ENCODE results near the gene CPHXL2.

CPHXL2 gene

GRCh38 chr16:75676909-75677308 is at the start of gene CPHXL2:
TSS of gene CPHXL2 (minus strand) at chr16:75677009. CDS start at chr16:75676999, 10 bp downstream.
- no peak within 1 kb of the TSS for H3K4me3 ChIP-seq (ENCODE audit: low read depth, low read length)
- TF ChIP-seq, protein P1, sequence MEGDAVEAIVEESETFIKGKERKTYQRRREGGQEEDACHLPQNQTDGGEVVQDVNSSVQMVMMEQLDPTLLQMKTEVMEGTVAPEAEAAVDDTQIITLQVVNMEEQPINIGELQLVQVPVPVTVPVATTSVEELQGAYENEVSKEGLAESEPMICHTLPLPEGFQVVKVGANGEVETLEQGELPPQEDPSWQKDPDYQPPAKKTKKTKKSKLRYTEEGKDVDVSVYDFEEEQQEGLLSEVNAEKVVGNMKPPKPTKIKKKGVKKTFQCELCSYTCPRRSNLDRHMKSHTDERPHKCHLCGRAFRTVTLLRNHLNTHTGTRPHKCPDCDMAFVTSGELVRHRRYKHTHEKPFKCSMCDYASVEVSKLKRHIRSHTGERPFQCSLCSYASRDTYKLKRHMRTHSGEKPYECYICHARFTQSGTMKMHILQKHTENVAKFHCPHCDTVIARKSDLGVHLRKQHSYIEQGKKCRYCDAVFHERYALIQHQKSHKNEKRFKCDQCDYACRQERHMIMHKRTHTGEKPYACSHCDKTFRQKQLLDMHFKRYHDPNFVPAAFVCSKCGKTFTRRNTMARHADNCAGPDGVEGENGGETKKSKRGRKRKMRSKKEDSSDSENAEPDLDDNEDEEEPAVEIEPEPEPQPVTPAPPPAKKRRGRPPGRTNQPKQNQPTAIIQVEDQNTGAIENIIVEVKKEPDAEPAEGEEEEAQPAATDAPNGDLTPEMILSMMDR (IDR thresholded peaks at IDR 0.05; ENCODE audit: control insufficient read depth, extremely low read depth, insufficient read depth): no peak
- no peak for DNase-seq (ENCODE audit: low read depth)

GRCh38 chr16:75726390-75726789 is 49.6 kb upstream of the CPHXL2 start, which contains the start of gene CPHXL:
TSS of gene CPHXL (minus strand) at chr16:75726490. CDS start at chr16:75726442, 48 bp downstream.
- DNase-seq (ENCODE audit: low read depth): no peak
- TF ChIP-seq, protein P1 (IDR thresholded peaks at IDR 0.05; ENCODE audit: control insufficient read depth, extremely low read depth, insufficient read depth): no peak
- no peak within 1 kb of the TSS for H3K4me3 ChIP-seq (ENCODE audit: low read depth, low read length)

- no peak overlapping the region for H3K4me3 ChIP-seq (ENCODE audit: low read depth, low read length)
- DNase-seq (ENCODE audit: low read depth): no peak
- TF ChIP-seq, protein P1 (IDR thresholded peaks at IDR 0.05; ENCODE audit: control insufficient read depth, extremely low read depth, insufficient read depth): no peak
Measured at GRCh38 chr16:75718452-75718851, 41.6 kb upstream of the CPHXL2 start.

DNA sequence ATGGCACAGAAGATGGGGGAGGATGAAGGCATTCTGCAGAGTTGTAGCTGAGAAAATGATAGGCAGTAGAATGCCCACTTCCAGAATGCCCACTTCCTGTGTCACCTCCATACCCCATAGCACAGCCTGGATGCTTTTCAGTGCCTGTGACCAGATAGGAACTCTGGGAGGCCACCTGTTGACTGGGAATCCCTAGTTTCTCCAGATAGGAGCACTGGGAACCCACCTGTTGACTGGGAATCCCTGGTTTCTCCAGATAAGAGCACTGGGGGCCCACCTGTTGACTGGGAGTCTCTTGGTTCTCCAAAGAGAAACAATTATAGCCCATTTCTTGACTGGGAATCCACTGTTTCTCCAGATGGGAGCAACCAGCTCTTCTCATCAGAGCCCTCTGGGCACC is 37.9 kb upstream of the CPHXL2 start:
- DNase-seq (ENCODE audit: low read depth): no peak
- TF ChIP-seq, protein P1 (IDR thresholded peaks at IDR 0.05; ENCODE audit: control insufficient read depth, extremely low read depth, insufficient read depth): no peak
- H3K4me3 ChIP-seq (ENCODE audit: low read depth, low read length): no peak overlapping the region

GRCh38 chr16:75710344-75710743 is 33.5 kb upstream of the CPHXL2 start:
- DNase-seq (ENCODE audit: low read depth): no peak
- H3K4me3 ChIP-seq (ENCODE audit: low read depth, low read length): no peak overlapping the region
- TF ChIP-seq, protein P1 (IDR thresholded peaks at IDR 0.05; ENCODE audit: control insufficient read depth, extremely low read depth, insufficient read depth): no peak

DNA sequence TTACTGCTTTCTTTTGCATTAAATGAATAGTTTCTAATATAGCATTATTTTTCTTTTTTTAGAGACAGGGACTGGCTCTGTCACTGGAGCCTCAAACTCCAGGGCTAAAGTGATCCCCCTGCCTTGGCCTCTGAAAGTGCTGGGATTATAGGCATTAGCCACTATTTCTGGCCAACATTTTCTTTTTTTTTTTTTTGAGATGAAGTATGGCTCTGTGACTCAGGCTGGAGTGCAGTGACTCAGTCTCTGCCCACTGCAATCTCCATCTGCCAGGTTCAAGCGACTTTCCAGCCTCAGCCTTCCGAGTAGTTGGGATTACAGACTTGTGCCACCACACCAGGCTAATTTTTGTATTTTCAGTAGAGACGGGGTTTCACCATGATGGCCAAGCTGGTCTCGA is 26.5 kb upstream of the CPHXL2 start:
- TF ChIP-seq, protein P1 (IDR thresholded peaks at IDR 0.05; ENCODE audit: control insufficient read depth, extremely low read depth, insufficient read depth): no peak
- H3K4me3 ChIP-seq (ENCODE audit: low read depth, low read length): no peak overlapping the region
- DNase-seq (ENCODE audit: low read depth): no peak

- TF ChIP-seq, protein P1 (IDR thresholded peaks at IDR 0.05; ENCODE audit: control insufficient read depth, extremely low read depth, insufficient read depth): no peak
- H3K4me3 ChIP-seq (ENCODE audit: low read depth, low read length): no peak overlapping the region
- DNase-seq (ENCODE audit: low read depth): no peak
Measured at GRCh38 chr16:75702242-75702641, 25.4 kb upstream of the CPHXL2 start.

Data from LNCaP clone FGC (cell line).